K562 (cell line): ENCODE data around the gene CSF1. TPM values are rescaled to one million over a fixed set of nuclear protein-coding genes. Genes with fewer than 3 reads are reported as not detected.

Experiments
- GABPA ChIP-seq: fragments of 200-800 bp; sonication (Bioruptor generic); conservative IDR thresholded peaks from 2 replicates; pipeline ENCODE4 v1.6.1; 2016; ENCODE audit warnings: low read depth, missing genetic modification characterization, missing compliant biosample characterization
- NR4A1 ChIP-seq, 2 experiments: fragments of 250-450 bp in 1 of 2; fragments of 450-650 bp in 1 of 2; sonication (Bioruptor Pico) in 1 of 2; IDR thresholded peaks; 2 replicates each; pipeline versions ENCODE4 v1.4.0 to v1.6.1; 2016 to 2020; ENCODE audit warnings: mild to moderate bottlenecking in 2 of 2, missing compliant biosample characterization in 1 of 2, missing genetic modification characterization in 1 of 2, moderate library complexity in 1 of 2
- polyA plus RNA-seq, 8 experiments: library from polyadenylated mRNA; depleted of rRNA in 4 of 8; stranded (reverse) in 5 of 8; unstranded in 3 of 8; fragments of >200 nt; fragmentation: Nextera tagmentation in 2 of 8; fragmentation: Illumina TruSeq in 1 of 8; extraction: Ambion mirVana in 2 of 8; extraction: Trizol in 1 of 8; gene quantifications; 2 replicates each; pipeline versions ENCODE4 v1.2.1 to v1.2.3, GENCODE V29; 2011 to 2014; ENCODE audit warnings: inconsistent platforms in 1 of 8, missing spikeins in 1 of 8
- total RNA-seq, 7 experiments: library from RNA; depleted of rRNA in 6 of 7; stranded (reverse); fragments of >200 nt in 6 of 7; fragmentation: Illumina TruSeq in 2 of 7; extraction: Trizol in 2 of 7; gene quantifications; 2 replicates each; pipeline versions ENCODE4 v1.2.1 to v1.2.3, GENCODE V29; 2011 to 2021; ENCODE audit warnings: low replicate concordance in 1 of 7
- TF ChIP-seq, protein P1 (sequence below): fragments of 250-450 bp; sonication (Bioruptor Pico); IDR thresholded peaks from 2 replicates; pipeline ENCODE4 v1.4.0; 2020
- TF ChIP-seq, protein P2 (sequence below): fragments of 450-650 bp; formaldehyde crosslinking; IDR thresholded peaks from 2 replicates; pipeline ENCODE4 v1.4.0; 2020; ENCODE audit warnings: mild to moderate bottlenecking, moderate library complexity

Gene CSF1
- total and polyA plus RNA-seq, 9 of the 15 experiments (the other 6 are each of a cell fraction or from before 2014, with no cell fraction given), result 0.18 to 11.8 (median 2.8) TPM

DNA sequence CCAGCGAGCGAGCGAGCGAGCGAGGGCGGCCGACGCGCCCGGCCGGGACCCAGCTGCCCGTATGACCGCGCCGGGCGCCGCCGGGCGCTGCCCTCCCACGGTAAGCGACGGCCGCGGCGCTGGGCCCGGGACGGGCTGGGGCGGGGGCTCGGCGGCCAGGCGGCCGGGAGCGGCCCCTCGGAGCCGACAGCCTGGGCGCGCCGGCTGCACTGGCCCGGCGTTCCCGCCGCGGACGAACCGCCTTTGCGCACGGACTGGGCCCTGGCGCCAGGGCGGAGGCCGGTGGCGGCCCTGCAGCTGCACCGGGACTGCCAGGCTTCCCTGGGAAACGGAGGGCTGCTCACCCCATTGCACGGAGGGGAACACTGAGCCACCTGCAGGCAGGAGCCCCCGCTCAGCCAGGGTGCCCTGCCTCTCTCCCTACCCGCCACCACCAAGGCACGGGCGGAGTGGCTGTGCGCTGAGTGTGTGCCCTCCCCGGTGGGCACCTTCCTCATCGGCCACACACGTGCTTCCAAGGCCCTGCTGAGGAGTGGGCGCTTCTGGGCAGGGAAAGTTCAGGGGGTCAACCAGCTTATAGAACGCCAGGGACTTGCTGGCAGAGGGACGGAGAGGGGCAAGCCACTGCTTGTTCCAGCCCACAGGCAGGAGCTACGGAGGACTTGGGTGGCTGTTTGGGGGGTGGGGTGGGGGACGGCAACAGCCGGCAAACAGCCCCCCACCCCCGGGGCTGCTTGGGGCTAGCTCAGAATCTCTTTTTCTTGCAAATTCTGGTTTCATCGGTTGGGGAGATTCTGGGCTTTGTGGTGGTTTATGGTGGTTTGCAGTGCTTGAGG, 532 bp downstream of the CSF1 start (continued):
- TF ChIP-seq GABPA (0 out of 2 replicates have a peak, but pooled peaks have one; percentile 36), NR4A1 (CRISPR knock-in tag; IDR thresholded peaks at IDR 0.05) (no peak), NR4A1 (tag; IDR thresholded peaks at IDR 0.05) (peak; percentile 48)
- TF ChIP-seq, protein P1, sequence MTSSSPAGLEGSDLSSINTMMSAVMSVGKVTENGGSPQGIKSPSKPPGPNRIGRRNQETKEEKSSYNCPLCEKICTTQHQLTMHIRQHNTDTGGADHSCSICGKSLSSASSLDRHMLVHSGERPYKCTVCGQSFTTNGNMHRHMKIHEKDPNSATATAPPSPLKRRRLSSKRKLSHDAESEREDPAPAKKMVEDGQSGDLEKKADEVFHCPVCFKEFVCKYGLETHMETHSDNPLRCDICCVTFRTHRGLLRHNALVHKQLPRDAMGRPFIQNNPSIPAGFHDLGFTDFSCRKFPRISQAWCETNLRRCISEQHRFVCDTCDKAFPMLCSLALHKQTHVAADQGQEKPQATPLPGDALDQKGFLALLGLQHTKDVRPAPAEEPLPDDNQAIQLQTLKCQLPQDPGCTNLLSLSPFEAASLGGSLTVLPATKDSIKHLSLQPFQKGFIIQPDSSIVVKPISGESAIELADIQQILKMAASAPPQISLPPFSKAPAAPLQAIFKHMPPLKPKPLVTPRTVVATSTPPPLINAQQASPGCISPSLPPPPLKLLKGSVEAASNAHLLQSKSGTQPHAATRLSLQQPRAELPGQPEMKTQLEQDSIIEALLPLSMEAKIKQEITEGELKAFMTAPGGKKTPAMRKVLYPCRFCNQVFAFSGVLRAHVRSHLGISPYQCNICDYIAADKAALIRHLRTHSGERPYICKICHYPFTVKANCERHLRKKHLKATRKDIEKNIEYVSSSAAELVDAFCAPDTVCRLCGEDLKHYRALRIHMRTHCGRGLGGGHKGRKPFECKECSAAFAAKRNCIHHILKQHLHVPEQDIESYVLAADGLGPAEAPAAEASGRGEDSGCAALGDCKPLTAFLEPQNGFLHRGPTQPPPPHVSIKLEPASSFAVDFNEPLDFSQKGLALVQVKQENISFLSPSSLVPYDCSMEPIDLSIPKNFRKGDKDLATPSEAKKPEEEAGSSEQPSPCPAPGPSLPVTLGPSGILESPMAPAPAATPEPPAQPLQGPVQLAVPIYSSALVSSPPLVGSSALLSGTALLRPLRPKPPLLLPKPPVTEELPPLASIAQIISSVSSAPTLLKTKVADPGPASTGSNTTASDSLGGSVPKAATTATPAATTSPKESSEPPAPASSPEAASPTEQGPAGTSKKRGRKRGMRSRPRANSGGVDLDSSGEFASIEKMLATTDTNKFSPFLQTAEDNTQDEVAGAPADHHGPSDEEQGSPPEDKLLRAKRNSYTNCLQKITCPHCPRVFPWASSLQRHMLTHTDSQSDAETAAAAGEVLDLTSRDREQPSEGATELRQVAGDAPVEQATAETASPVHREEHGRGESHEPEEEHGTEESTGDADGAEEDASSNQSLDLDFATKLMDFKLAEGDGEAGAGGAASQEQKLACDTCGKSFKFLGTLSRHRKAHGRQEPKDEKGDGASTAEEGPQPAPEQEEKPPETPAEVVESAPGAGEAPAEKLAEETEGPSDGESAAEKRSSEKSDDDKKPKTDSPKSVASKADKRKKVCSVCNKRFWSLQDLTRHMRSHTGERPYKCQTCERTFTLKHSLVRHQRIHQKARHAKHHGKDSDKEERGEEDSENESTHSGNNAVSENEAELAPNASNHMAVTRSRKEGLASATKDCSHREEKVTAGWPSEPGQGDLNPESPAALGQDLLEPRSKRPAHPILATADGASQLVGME (CRISPR knock-in tag), result 0 out of 2 replicates have a peak, but pooled peaks have one; percentile 17
- TF ChIP-seq, protein P2, sequence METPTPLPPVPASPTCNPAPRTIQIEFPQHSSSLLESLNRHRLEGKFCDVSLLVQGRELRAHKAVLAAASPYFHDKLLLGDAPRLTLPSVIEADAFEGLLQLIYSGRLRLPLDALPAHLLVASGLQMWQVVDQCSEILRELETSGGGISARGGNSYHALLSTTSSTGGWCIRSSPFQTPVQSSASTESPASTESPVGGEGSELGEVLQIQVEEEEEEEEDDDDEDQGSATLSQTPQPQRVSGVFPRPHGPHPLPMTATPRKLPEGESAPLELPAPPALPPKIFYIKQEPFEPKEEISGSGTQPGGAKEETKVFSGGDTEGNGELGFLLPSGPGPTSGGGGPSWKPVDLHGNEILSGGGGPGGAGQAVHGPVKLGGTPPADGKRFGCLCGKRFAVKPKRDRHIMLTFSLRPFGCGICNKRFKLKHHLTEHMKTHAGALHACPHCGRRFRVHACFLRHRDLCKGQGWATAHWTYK (CRISPR knock-in tag), result peak; percentile 45; the same call in 1 of the 2 replicates
